ENCODE measurements around the gene ANTXRL.

GRCh38 chr10:46250481-46250880 lies 36.3 kb upstream of the ANTXRL start:
- TF ChIP-seq CTCF (IDR thresholded peaks at IDR 0.05 in 4 of 5, conservative IDR thresholded peaks at IDR 0.05 in 1 of 5), result no peak
- no peak for TF ChIP-seq POLR2A (IDR thresholded peaks at IDR 0.05)
